NB4 (cell line): ENCODE results near the gene GPR173.

Source experiments
- CTCF ChIP-seq: IDR thresholded peaks from one replicate; pipeline ENCODE4 v1.5.1; 2012; ENCODE audit warnings: low read depth, low read length
- MAX ChIP-seq: IDR thresholded peaks from 2 replicates; pipeline ENCODE4 v1.6.1; 2011; ENCODE audit warnings: low read depth, low read length
- MYC ChIP-seq: IDR thresholded peaks from 2 replicates; pipeline ENCODE4 v1.6.1; 2011; ENCODE audit warnings: low read depth, low read length

- TF ChIP-seq CTCF (no peak), MAX (no peak), MYC (no peak)
These were observed 16.5 kb downstream of the GPR173 start for GRCh38 chrX:53065104-53065503.
